Endodermal cell (in vitro differentiated cells): Measurements from ENCODE around the gene VPS52. TPM values are rescaled to one million over a fixed set of nuclear protein-coding genes. Genes with fewer than 3 reads are reported as not detected.

Source experiments
- DNase-seq: peaks from one replicate; pipeline ENCODE4 v3.0.0-alpha.2; 2017
- H3K27ac ChIP-seq: 2 replicates; pipeline ENCODE4 v1.5.1; 2013; ENCODE audit warnings: mild to moderate bottlenecking, low read depth, low read length, moderate library complexity
- H3K27me3 ChIP-seq: 2 replicates; pipeline ENCODE4 v1.6.1; 2013; ENCODE audit warnings: mild to moderate bottlenecking, low read length, moderate library complexity; ENCODE audit not compliant: insufficient read depth, control insufficient read depth, poor library complexity, severe bottlenecking
- H3K36me3 ChIP-seq: 2 replicates; pipeline ENCODE4 v1.7.0; 2013; ENCODE audit warnings: mild to moderate bottlenecking, low read length, moderate library complexity; ENCODE audit not compliant: control insufficient read depth, insufficient read depth
- H3K4me1 ChIP-seq: one replicate; pipeline ENCODE4 v1.7.0; 2013; ENCODE audit warnings: low read length; ENCODE audit not compliant: control insufficient read depth, insufficient read depth
- H3K4me3 ChIP-seq: 2 replicates; pipeline ENCODE4 v1.5.1; 2013; ENCODE audit warnings: mild to moderate bottlenecking, low read length, moderate library complexity
- H3K9ac ChIP-seq: 2 replicates; pipeline ENCODE4 v1.6.1; 2013; ENCODE audit warnings: mild to moderate bottlenecking, low read length, moderate library complexity; ENCODE audit not compliant: poor library complexity, severe bottlenecking; ENCODE audit errors: extremely low read depth
- H3K9me3 ChIP-seq: 2 replicates; pipeline ENCODE4 v1.6.1; 2013; ENCODE audit warnings: mild to moderate bottlenecking, low read length, moderate library complexity; ENCODE audit not compliant: control insufficient read depth
- H3K27ac Mint-ChIP-seq: 2 replicates; pipeline ENCODE4 v1.8.0; 2020; ENCODE audit warnings: mixed read lengths
- H3K27me3 Mint-ChIP-seq: 2 replicates; pipeline ENCODE4 v1.8.0; 2021; ENCODE audit warnings: mild to moderate bottlenecking, mixed read lengths; ENCODE audit not compliant: insufficient read depth
- H3K36me3 Mint-ChIP-seq: 2 replicates; pipeline ENCODE4 v1.8.0; 2020; ENCODE audit warnings: low read depth, mixed read lengths
- H3K4me1 Mint-ChIP-seq: 2 replicates; pipeline ENCODE4 v1.8.0; 2020; ENCODE audit warnings: mixed read lengths
- H3K4me3 Mint-ChIP-seq: 2 replicates; pipeline ENCODE4 v1.8.0; 2020; ENCODE audit warnings: mild to moderate bottlenecking, moderate library complexity, mixed read lengths
- H3K9me3 Mint-ChIP-seq: 2 replicates; pipeline ENCODE4 v1.8.0; 2020; ENCODE audit warnings: mild to moderate bottlenecking, mixed read lengths
- WGBS, 2 experiments: methylation state at CpG; one replicate each; pipeline versions ENCODE4 v1.1.5 to v1.1.7; 2013; ENCODE audit warnings: missing lambda C conversion rate in 2 of 2, mixed read lengths in 1 of 2; ENCODE audit not compliant: insufficient coverage in 1 of 2, insufficient read length in 1 of 2; 5-methylcytosine and 5-hydroxymethylcytosine counted together
- total RNA-seq, 2 donors: library from RNA; stranded (reverse); fragmentation: NEBNext Ultra II Directional in 1 of 2; extraction: Animal tissue kit (Norgen Biotek cat#: 25700) in 1 of 2; gene quantifications; 2 replicates in 1 of 2; 3 replicates in 1 of 2; pipeline ENCODE4 v1.2.1, GENCODE V29; 2021
- TF ChIP-seq, protein P1 (sequence below): fragments of 200-600 bp; sonication (generic); conservative IDR thresholded peaks from 2 replicates; pipeline ENCODE4 v1.5.0; 2021; ENCODE audit warnings: antibody characterized with exemption, mild to moderate bottlenecking

Gene VPS52
- total RNA-seq, 2 donors from 2014 or later = 51.4 to 63.9 TPM

DNA sequence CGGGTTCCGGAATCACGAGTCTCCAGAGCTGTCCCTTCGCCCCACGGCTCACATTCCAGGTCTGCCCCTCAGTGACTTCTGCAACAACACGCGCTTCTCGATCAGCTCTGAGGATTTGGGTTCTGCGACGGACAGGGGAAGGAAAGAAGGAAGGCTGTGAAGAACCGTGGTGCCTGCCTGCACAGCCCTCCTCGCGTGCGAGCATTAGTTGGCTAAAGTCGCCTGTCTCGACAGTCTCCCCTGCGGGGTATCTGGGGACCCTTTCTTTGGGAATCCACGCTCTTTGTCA is 23.1 kb downstream of the VPS52 start:
- peaks cover 30% of the 10 kb centered on the region for H3K27me3 ChIP-seq
- 7 to 9% methylated on average over 12 to 18 of the region's 18 CpGs for WGBS, 2 experiments
- peaks cover 26% of the 10 kb centered on the region for H3K27me3 Mint-ChIP-seq
- peak overlapping the region; percentile 78 for H3K27ac Mint-ChIP-seq
- no peak for DNase-seq
- peak overlapping the region; percentile 72 for H3K27ac ChIP-seq
- peaks cover 14% of the 10 kb centered on the region for H3K4me1 Mint-ChIP-seq
- H3K36me3 ChIP-seq = peaks cover 16% of the 10 kb centered on the region
- peak overlapping the region; percentile 82 for H3K4me3 ChIP-seq
- peaks cover 19% of the 10 kb centered on the region for H3K36me3 Mint-ChIP-seq
- no peaks in the 10 kb centered on the region for H3K9me3 Mint-ChIP-seq
- peak overlapping the region; percentile 6 for H3K9ac ChIP-seq
- H3K9me3 ChIP-seq = no peaks in the 10 kb centered on the region
- H3K4me3 Mint-ChIP-seq = peak overlapping the region; percentile 66
- TF ChIP-seq, protein P1, sequence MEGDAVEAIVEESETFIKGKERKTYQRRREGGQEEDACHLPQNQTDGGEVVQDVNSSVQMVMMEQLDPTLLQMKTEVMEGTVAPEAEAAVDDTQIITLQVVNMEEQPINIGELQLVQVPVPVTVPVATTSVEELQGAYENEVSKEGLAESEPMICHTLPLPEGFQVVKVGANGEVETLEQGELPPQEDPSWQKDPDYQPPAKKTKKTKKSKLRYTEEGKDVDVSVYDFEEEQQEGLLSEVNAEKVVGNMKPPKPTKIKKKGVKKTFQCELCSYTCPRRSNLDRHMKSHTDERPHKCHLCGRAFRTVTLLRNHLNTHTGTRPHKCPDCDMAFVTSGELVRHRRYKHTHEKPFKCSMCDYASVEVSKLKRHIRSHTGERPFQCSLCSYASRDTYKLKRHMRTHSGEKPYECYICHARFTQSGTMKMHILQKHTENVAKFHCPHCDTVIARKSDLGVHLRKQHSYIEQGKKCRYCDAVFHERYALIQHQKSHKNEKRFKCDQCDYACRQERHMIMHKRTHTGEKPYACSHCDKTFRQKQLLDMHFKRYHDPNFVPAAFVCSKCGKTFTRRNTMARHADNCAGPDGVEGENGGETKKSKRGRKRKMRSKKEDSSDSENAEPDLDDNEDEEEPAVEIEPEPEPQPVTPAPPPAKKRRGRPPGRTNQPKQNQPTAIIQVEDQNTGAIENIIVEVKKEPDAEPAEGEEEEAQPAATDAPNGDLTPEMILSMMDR = peak; percentile 26
- peaks cover 5% of the 10 kb centered on the region for H3K4me1 ChIP-seq

DNA sequence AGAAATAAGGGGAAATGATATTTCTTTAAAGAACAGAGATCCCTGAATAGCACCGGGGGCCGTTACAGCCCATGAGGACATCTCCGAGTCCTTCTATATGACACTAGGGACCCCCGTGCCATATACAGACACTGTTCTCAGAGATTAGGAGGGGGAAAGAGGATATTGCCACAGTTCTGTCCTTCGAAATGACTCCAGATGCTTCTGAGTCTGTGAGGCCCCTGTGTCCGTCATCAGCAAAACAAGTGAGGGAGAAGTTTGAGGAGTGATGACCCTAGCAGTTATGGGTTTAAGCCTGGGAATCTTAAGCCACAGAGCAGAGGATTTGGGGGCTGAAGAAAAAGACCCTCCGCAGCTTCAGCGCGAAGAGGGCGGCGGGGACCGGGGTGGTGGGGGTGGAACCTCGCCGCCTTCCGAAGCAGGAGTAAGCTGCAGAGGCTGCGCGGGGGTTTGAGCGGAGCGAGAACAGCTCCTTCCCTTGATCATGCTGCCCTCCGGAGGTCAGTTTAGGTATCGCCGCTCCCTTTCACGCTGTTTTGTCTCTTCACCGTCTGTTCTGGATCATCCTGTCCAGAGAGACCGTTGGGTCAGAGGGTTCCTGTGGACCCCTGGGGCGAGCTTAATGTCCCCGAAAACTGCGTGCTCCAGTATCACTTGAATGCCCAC is 23.6 kb downstream of the VPS52 start:
- Histone ChIP-seq H3K27ac (peak overlapping the region; percentile 16), H3K36me3 (peaks cover 13% of the 10 kb centered on the region), H3K27me3 (peaks cover 34% of the 10 kb centered on the region), H3K4me1 (peaks cover 5% of the 10 kb centered on the region), H3K9ac (peak overlapping the region; percentile 6), H3K9me3 (no peaks in the 10 kb centered on the region), H3K4me3 (peak overlapping the region; percentile 82)
- Mint-ChIP-seq H3K27me3 (peaks cover 30% of the 10 kb centered on the region), H3K9me3 (no peaks in the 10 kb centered on the region), H3K4me1 (peaks cover 14% of the 10 kb centered on the region), H3K27ac (no peak overlapping the region), H3K36me3 (peaks cover 19% of the 10 kb centered on the region), H3K4me3 (peak overlapping the region; percentile 66)
- WGBS, 2 experiments = 10 to 11% methylated on average over 17 to 28 of the region's 28 CpGs
- DNase-seq = peak; percentile 96
- TF ChIP-seq, protein P1 = peak; percentile 96

DNA sequence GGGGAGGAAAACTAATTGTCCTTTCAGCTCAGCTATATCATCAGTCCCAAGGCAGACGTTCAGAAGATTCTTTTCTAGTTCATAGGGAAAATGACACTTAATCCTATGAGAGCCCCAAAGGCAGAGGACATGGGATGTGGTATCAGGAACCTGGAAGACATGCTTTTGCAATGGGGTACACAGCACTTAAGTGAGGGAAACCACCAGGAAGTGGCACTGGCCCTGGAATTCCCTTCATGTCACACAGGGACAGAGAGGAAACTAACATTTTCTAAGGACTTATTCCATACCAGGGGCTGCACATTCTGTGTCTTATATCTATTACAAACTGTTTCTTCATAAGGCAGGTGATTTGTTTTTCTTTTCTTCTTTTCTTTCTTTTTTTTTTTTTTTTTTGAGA is 28.2 kb downstream of the VPS52 start:
- Mint-ChIP-seq H3K4me1 (peaks cover 3% of the 10 kb centered on the region), H3K27ac (no peak overlapping the region), H3K27me3 (peaks cover 55% of the 10 kb centered on the region), H3K4me3 (no peak overlapping the region), H3K9me3 (no peaks in the 10 kb centered on the region), H3K36me3 (no peaks in the 10 kb centered on the region)
- no peak for DNase-seq
- Histone ChIP-seq H3K4me3 (no peak overlapping the region), H3K9me3 (no peaks in the 10 kb centered on the region), H3K27ac (no peak overlapping the region), H3K9ac (no peak overlapping the region), H3K36me3 (no peaks in the 10 kb centered on the region), H3K27me3 (peaks cover 42% of the 10 kb centered on the region), H3K4me1 (peaks cover 1% of the 10 kb centered on the region)
- 56 to 60% methylated on average over 1 of the region's 1 CpG for WGBS, 2 experiments
- TF ChIP-seq, protein P1 = no peak
